Fibroblast of skin of right biceps (primary cell): ENCODE measurements around the gene ALDH1A2.
A peak's percentile ranks its signal among the peaks of the same experiment; 100 is the strongest.
"Not testable (repeated sequence)": the region's sequence is repeated elsewhere in the genome, so short reads cannot be mapped to it uniquely, and the experiment has no call there.

Experiments used
- DNase-seq: peaks from one replicate; pipeline ENCODE4 v3.0.0-alpha.2; 2013

Gene ALDH1A2

DNA sequence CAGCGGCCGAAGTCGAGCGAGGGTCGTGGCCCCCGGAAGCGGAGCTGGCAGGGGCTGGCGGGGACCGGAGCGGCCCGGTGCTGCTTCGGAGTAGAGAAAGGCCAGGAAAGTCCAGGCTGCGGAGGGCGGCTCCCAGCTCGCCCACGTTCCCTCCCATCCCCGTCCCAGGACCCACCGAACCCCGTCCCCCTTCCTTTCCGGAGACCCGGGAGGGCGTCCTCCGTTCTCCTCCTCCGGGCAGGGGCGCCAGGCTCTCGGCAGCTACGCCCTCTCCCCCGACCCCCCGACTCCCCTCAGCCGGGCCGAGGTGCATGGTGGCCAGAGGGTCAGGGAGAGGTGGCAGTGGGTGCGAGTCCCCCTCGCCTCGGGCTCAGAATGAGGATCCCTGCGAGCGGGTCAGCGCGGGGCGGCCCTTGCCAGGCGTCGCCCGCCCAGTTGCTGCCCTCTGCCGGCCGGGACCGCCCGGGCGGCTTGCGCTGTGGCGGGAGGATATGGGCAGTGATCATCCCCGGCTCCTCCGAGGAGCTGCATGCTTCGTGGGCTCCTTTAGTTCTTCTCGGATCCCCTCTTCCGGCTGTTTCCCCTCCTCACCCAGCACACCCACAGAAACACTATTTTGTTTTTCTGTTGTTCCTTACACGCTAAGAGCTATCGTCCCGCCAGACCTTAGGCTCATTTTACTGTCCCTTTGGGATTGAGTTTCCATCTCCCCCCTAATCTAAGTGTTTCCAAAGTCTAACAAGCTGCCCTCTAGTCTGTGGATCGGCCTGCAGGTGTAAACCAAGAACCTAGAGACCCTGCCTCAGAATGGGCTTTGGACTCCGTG lies 744 bp upstream of the ALDH1A2 start:
- peak; percentile 47 for DNase-seq

- no peak for DNase-seq
These were observed 499 bp downstream of the ALDH1A2 start for GRCh38 chr15:58064980-58065444.

DNA sequence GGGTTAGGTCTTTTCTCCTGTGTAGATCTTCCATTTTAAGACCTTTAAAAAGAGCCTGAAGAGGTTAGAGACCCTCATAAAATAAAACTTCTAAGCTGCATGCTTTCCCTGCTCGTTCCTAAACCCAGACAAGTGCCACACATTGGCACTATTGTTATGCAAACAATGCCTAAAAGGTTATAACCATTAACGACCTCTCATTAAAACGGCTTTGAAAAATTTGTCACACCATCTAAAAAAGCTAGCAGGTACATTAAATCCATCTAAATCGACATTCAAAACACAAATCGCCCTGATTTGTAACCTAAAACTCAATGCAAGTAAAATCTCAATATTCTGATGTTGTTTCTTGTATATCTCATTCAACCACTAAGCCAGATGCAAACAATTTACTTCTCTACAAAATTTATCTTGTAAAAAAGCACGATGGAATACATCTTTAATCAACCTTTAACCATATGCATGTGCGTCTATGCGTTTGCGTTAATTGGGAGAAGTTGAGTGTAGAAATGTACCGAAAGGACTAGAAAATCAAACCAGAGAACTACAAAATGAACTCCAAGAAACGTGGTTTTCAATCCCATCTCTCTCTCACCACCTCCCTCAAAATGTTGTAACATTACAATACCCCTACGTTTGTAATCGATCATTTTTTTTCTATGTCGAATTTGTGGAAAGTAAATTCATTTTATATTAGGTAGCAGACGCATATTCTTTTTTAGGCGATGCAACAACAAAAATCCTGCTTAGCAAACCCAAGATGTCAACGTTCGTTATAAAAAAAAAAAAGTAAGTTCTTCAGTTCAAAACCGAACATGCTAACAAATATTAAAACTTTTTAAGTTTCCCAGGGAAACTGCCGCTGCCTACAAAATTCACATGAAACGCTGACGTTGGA lies 1.2 kb downstream of the ALDH1A2 start:
- no peak for DNase-seq

DNA sequence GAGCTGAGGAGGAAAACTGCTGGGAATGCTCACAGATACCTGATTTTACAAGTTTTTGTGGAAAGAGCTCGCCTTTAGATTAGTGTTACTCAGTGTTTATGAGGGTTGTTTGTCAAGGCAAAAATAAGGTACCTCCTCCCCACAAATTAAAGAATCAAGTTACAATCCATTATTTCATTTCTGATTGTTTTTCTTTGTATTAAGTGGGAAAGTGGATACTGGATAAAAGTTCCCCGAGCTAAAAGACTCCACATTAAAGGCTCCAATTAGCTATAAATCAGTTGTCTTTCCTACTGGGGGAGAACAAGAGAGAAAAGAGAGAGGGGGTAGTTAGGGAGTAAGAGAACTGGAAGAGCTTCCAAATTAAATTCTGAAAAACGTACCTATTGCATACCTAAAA lies 1.9 kb downstream of the ALDH1A2 start:
- DNase-seq: no peak

DNA sequence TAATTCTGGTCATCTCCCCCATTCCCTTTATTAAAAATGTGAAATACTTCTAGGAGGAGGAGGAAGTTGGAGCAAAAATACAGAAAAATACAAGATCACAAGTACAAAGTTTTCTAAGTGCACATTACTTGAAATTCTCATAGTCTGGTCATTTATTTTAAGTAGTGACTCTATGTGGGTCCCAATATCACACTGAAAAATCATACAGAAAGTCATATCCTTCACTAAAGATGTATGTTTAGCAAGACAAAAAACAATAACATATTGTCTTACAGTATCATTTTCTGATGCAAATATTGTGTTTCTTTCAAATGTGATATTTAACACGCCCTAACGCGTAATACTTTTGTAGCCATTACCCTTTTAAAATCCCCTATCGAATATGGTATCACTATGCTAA lies 2.5 kb downstream of the ALDH1A2 start:
- no peak for DNase-seq

- DNase-seq: no peak
These were observed 3.3 kb downstream of the ALDH1A2 start for GRCh38 chr15:58062175-58062574.

GRCh38 chr15:58060575-58060974 lies 4.9 kb downstream of the ALDH1A2 start:
- no peak for DNase-seq

DNA sequence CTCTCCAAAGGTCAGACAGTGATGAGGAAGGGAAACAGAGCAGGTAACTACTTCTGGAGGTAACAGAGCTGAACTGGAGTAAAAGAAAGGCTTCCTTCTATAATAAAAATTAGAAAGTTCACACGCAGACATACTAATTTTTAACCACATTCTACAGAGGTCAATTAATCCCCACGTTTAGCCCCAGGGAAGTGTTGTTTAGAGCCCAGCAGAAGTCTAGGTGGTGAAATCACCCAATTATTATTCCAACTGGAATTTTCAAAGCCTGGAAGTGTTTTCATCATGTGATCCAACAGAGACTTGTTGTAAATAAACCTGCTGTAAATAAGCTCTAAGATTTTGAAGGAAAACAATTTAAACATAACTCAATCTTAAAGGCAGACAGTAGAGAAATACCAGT lies 6.8 kb downstream of the ALDH1A2 start:
- no peak for DNase-seq

DNA sequence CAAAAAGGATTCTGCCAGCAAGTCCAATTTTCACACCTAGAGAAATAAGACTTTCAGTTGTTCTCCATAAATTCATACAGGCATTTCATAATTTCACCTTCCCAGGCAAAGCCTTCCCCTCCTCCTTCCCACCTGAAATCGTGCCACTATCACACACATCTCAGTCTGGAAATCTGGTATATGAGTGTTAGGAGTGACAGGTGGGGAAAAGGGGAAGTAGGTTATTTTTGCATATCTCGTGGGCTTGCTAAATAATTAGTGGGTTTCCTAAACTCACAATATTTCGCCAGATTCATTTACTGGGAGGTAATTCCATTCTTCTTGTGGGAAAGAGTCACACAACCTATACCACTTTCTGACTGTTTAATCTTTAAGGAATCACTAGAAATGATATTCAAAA lies 7.4 kb downstream of the ALDH1A2 start:
- DNase-seq: no peak

GRCh38 chr15:58057559-58057958 lies 8.0 kb downstream of the ALDH1A2 start:
- DNase-seq: no peak

DNA sequence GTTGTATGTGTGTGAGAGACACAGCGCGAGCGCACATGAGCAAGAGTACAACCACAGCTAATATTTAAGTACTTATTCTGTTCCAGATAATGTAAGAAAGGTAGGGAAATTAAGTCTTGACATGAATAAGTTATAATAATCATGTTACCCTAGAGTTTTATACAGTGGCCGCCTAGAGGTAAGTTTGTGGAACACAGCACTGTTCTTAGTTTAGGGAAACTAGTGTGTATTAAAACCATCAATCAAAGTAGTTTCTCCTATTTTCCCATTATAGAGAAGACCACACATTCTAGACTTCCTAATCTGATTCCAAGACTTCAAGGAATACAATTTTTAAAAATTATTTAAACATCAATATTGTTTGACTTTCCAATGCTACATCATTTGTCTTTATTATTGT lies 9.5 kb downstream of the ALDH1A2 start:
- no peak for DNase-seq

- DNase-seq: no peak
These were observed 12.0 kb downstream of the ALDH1A2 start for GRCh38 chr15:58053315-58054153.

DNA sequence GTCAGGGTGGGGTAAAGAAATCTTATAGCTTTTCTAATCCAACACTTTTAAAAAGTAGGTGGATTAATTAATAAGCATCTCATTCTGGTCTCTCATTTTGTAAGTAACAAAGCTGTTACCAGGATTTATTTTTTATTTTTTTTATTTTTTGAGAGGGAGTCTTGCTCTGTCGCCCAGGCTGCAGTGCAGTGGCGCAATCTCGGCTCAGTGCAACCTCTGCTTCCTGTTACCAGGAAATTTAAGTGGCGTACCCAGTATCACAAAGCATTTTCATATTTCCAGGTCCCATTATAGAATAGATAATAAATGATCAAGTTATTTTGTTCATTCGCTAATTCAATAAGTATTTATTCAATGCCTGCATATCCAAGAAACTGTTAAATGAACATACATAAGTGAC lies 13.2 kb downstream of the ALDH1A2 start:
- no peak for DNase-seq

- DNase-seq: no peak
These were observed 15.8 kb downstream of the ALDH1A2 start for GRCh38 chr15:58049520-58050227.

- no peak for DNase-seq
These were observed 17.2 kb downstream of the ALDH1A2 start for GRCh38 chr15:58048261-58048660.

DNA sequence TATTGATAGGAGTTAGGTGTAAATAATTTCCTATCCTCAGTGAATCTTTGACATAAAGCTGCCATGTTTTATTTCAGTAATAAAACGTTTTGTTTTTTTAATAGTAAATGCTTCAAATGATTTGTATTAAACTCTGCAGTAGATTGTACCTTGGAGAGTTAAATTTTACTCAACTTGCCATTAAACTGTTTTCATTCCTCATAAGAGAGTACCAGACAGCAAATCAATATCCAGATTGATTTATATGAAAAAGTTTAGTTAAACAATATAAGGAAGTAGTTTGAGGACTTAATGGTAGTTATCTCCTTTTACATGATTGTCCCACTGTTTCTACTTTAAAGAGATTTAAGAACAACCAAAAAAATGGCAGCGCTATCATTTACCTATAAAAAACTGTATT lies 18.4 kb downstream of the ALDH1A2 start:
- DNase-seq: no peak

- no peak for DNase-seq
These were observed 19.0 kb downstream of the ALDH1A2 start for GRCh38 chr15:58046467-58046866.

- DNase-seq: not testable (repeated sequence)
These were observed 20.1 kb downstream of the ALDH1A2 start for GRCh38 chr15:58045376-58045775.

GRCh38 chr15:58044551-58044950 lies 21.0 kb downstream of the ALDH1A2 start:
- no peak for DNase-seq

- peak; percentile 33 for DNase-seq
These were observed 22.2 kb downstream of the ALDH1A2 start for GRCh38 chr15:58043192-58043903.

DNA sequence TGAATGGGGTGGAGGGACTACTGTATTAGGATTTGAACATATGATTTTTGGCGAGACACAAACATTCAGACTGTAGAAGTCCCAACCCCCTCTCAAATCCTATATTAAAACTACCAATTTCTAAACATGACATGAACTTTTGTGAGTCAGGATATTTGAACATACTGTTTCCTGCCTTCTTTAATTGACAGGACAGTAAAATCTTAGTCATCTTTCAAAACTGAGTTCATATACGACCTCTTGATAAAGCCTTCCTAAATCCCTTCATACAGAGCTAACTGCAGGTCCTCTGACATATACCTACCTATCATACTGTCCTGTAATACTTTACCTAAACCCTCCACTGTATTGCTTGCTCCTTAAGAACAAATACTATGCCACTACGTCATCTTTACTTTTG lies 23.5 kb downstream of the ALDH1A2 start:
- DNase-seq: no peak

DNA sequence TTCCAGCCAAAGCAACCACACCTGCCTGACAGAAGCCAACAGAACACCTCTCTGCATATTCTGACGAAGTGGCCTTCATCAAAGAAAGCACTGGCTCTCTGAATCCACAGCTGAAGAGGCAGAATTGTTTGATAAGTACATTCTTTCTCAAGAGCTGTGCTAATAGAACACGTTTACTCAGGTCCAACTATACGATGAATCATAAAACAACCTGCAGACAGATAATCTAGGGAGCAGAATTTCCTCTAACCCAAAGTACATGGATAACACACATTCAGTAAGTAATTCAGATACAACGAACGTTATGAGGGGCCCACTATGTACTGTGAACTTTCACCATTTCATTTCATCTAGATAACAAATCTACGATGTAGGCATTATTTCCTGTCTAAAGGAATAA lies 25.4 kb downstream of the ALDH1A2 start:
- DNase-seq: no peak
